Neural crest cell (in vitro differentiated cells): ENCODE measurements around the gene HS3ST2. TPM values are rescaled to one million over a fixed set of nuclear protein-coding genes. Genes with fewer than 3 reads are reported as not detected.

Experiments
- DNase-seq: peaks from one replicate; pipeline ENCODE4 v3.0.0; 2021; ENCODE audit warnings: low read depth, mixed read lengths, low spot score
- H3K27ac Mint-ChIP-seq: one replicate; pipeline ENCODE4 v1.8.0; 2021; ENCODE audit warnings: mild to moderate bottlenecking, mixed read lengths; ENCODE audit not compliant: unreplicated experiment
- H3K27me3 Mint-ChIP-seq: 2 replicates; pipeline ENCODE4 v1.8.0; 2021; ENCODE audit warnings: low read depth, mild to moderate bottlenecking, mixed read lengths
- H3K36me3 Mint-ChIP-seq: 2 replicates; pipeline ENCODE4 v1.8.0; 2021; ENCODE audit warnings: low read depth, mild to moderate bottlenecking, mixed read lengths
- H3K4me1 Mint-ChIP-seq: 2 replicates; pipeline ENCODE4 v1.8.0; 2021; ENCODE audit warnings: mixed read lengths
- H3K4me3 Mint-ChIP-seq: one replicate; pipeline ENCODE4 v1.8.0; 2021; ENCODE audit warnings: mild to moderate bottlenecking, mixed read lengths
- H3K9me3 Mint-ChIP-seq: 2 replicates; pipeline ENCODE4 v1.8.0; 2021; ENCODE audit warnings: mixed read lengths
- CTCF ChIP-seq: fragments of 200-600 bp; sonication (generic); conservative IDR thresholded peaks from 2 replicates; pipeline ENCODE4 v1.5.0; 2021; ENCODE audit warnings: antibody characterized with exemption, mild to moderate bottlenecking
- total RNA-seq: library from RNA; stranded (reverse); gene quantifications from 2 replicates; pipeline ENCODE4 v1.2.1, GENCODE V29; 2021

The HS3ST2 gene
- total RNA-seq, 1 donor from 2014 or later = not detected

GRCh38 chr16:22843122-22843521 lies 29.2 kb downstream of the HS3ST2 start:
- H3K27me3 Mint-ChIP-seq = peaks cover 32% of the 10 kb centered on the region
- H3K27ac Mint-ChIP-seq = no peak overlapping the region
- no peaks in the 10 kb centered on the region for H3K9me3 Mint-ChIP-seq
- no peak for TF ChIP-seq CTCF
- no peaks in the 10 kb centered on the region for H3K36me3 Mint-ChIP-seq
- no peak overlapping the region for H3K4me3 Mint-ChIP-seq
- no peaks in the 10 kb centered on the region for H3K4me1 Mint-ChIP-seq
- DNase-seq = no peak

DNA sequence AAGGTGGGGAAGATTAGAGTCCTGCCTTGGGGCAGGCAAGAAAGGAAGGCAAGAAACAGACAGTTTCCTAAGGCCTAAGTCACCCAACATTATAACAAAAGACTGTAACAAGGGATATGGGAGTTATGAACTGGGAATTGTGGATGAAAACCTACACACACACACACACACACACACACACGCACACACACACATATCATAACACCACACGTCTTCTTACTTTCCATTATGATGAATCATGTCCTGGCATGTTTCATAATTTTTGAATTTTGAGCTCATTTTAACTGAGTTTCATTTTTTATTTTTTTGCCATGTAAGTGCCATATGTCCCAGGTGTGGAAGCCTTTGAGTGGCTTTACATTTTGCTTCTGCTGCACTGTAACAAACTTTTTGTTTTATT lies 29.9 kb downstream of the HS3ST2 start:
- H3K4me3 Mint-ChIP-seq = no peak overlapping the region
- no peaks in the 10 kb centered on the region for H3K9me3 Mint-ChIP-seq
- peaks cover 34% of the 10 kb centered on the region for H3K27me3 Mint-ChIP-seq
- no peak overlapping the region for H3K27ac Mint-ChIP-seq
- TF ChIP-seq CTCF = no peak
- no peaks in the 10 kb centered on the region for H3K36me3 Mint-ChIP-seq
- H3K4me1 Mint-ChIP-seq = no peaks in the 10 kb centered on the region
- DNase-seq = no peak

DNA sequence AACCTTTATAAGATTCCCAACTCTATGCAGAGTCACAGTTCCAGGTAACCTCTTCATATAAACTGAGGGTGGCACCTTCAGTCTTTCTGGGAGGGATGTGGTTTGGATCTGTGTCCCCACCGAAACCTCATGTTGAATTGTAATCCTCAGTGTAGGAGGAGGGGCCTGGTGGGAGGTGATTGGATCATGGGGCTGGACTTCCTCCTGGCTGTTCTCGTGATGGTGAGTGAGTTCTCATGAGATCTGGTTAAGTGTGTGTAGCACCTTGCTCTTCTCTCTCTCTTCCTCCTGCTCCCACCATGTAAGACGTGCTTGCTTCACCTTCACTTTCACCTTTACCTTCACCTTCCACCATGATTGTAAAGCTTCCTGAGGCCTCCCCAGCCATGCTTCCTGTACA lies 30.5 kb downstream of the HS3ST2 start:
- Mint-ChIP-seq H3K27me3 (peaks cover 37% of the 10 kb centered on the region), H3K36me3 (no peaks in the 10 kb centered on the region), H3K27ac (no peak overlapping the region), H3K4me3 (no peak overlapping the region), H3K9me3 (no peaks in the 10 kb centered on the region), H3K4me1 (no peaks in the 10 kb centered on the region)
- no peak for TF ChIP-seq CTCF
- DNase-seq = no peak

GRCh38 chr16:22847100-22847499 lies 33.1 kb downstream of the HS3ST2 start:
- DNase-seq = no peak
- H3K27me3 Mint-ChIP-seq = peaks cover 49% of the 10 kb centered on the region
- TF ChIP-seq CTCF = no peak

DNA sequence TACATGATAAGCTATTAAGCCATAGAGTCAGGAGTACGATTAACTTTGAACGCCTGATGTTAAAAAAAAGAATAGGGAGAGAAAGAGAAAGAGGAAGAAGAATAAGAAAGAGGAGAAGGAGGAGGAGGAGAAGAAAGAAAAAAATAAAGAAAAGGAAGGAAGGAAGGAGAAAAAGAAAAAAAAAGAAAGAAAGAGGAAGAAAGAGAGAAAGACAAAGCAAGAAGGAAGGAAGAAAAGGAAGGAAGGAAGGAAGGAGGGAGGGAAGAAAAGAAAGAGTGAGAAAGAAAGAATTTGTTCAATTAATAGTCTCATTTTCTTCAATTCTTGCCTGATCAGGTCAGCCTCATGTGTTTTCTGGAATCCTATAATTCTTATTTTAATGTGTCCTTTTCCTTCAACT lies 33.7 kb downstream of the HS3ST2 start:
- TF ChIP-seq CTCF = no peak
- no peaks in the 10 kb centered on the region for H3K36me3 Mint-ChIP-seq
- H3K4me3 Mint-ChIP-seq = no peak overlapping the region
- H3K9me3 Mint-ChIP-seq = no peaks in the 10 kb centered on the region
- no peak overlapping the region for H3K27ac Mint-ChIP-seq
- no peaks in the 10 kb centered on the region for H3K4me1 Mint-ChIP-seq
- DNase-seq = no peak
- peaks cover 51% of the 10 kb centered on the region for H3K27me3 Mint-ChIP-seq

More at GRCh38 chr16:22847100-22847499, 33.1 kb downstream of the HS3ST2 start:
- Mint-ChIP-seq H3K4me3 (no peak overlapping the region), H3K36me3 (no peaks in the 10 kb centered on the region), H3K4me1 (no peaks in the 10 kb centered on the region), H3K9me3 (no peaks in the 10 kb centered on the region), H3K27ac (no peak overlapping the region)

GRCh38 chr16:22848451-22848850 lies 34.5 kb downstream of the HS3ST2 start:
- Mint-ChIP-seq H3K9me3 (no peaks in the 10 kb centered on the region), H3K4me1 (no peaks in the 10 kb centered on the region), H3K36me3 (no peaks in the 10 kb centered on the region), H3K27me3 (peaks cover 57% of the 10 kb centered on the region), H3K4me3 (no peak overlapping the region), H3K27ac (no peak overlapping the region)
- TF ChIP-seq CTCF = no peak
- no peak for DNase-seq
